Stimulated activated CD8-positive, alpha-beta memory T cell treated with anti-CD3 and anti-CD28 coated beads, Interleukin-12 subunit alpha, Interleukin-12 subunit beta, amount 100 ng/mL, for 24 hours (primary cell): ENCODE measurements around the gene CDKAL1.
"Not testable (repeated sequence)": the region's sequence is repeated elsewhere in the genome, so short reads cannot be mapped to it uniquely, and the experiment has no call there.

ENCODE experiments used
- DNase-seq: peaks from one replicate; pipeline ENCODE4 v3.0.0-alpha.2; 2020; ENCODE audit errors: extremely low read depth

Gene CDKAL1

DNA sequence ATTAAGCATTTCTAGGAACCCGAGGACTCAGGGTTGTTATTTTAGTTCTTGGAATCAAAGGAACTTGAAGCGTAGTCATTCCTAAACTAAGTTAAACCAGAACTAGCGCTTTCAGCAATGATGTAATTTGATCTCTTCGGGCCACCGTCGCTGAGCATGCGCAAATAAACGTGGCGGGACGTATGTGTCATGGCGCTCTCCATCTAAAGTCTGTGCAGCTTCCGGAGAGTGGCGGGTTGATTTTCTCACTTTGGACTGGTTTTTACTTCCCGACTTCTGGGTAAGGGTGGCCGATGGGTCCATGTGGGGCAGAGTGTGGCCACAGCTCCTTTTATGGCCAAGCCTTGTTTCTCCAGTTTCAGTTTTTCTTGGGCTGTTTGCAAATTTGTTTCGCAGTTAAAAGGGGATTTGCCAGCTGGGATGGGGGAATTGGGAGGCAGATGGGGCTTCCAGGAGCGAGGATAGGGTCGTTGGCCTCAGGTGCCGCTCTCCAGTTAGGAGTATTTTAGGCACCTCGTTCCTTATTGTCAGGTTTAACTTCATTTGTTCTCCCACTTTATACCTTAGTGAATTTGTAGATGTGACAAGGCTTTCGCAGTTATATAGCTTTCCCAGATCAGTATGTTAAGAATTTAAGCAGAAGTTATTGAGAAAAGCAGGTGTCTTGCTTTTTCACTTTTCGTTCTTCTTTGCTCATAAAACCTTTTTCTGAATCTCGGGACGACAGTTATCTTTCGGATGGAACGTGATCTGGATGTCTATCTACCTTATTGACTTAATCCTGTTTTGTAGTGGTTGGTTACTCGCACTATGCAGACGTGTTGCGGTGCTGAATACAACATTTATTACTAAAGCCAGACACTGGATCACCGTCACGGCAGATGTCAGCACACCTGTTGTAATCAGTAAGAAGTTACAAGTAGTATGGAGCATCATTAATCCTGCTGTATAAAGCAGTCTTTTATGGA is at the start of gene CDKAL1:
TSS of gene CDKAL1 (plus strand) at position 163 of the 968 bp plus-strand sequence. CDS start 11,894 bp downstream, outside the sequence.
- peak; percentile 68 for DNase-seq

DNA sequence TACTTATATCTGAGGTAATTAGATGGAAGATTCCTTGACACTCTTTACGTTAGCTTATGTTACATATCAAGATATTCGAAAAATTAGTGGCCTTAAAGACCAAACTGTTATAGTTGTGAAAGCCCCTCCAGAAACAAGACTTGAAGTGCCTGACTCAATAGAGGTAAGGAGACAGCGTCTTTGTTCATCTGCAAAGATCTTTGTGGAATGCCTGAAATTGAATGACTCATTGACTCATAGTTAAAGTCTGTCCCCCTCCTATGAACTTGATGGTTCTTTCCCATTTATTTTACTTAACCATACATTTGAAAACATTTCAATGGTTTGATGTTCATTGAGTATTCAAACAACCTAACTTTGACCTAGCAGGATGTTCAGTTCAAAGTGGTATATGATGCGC is 47.6 kb upstream of the CDKAL1 start:
- no peak for DNase-seq

- DNase-seq: no peak
These were observed 46.4 kb upstream of the CDKAL1 start for GRCh38 chr6:20487669-20488375.

DNA sequence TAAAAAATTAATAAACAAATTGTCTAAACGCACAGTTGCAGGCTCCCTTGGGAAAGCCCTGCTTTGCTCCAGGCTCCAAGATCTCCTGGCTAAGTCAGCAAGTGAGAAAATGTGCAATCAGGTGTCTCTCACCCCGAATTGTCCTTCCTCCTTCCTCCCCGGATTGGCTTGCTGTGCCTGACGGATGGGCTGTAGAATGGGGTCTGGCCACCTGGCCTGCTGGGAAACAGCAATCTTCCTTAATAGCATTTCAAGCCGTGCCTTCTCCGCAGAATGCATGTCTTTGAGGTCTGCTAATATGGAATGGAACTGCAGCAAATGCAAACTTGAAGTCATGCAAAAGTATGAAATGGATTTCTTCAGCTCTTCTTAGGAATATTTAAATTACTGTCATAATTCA is 43.7 kb upstream of the CDKAL1 start:
- DNase-seq: no peak

GRCh38 chr6:20492099-20492498 is 42.2 kb upstream of the CDKAL1 start:
- no peak for DNase-seq

DNA sequence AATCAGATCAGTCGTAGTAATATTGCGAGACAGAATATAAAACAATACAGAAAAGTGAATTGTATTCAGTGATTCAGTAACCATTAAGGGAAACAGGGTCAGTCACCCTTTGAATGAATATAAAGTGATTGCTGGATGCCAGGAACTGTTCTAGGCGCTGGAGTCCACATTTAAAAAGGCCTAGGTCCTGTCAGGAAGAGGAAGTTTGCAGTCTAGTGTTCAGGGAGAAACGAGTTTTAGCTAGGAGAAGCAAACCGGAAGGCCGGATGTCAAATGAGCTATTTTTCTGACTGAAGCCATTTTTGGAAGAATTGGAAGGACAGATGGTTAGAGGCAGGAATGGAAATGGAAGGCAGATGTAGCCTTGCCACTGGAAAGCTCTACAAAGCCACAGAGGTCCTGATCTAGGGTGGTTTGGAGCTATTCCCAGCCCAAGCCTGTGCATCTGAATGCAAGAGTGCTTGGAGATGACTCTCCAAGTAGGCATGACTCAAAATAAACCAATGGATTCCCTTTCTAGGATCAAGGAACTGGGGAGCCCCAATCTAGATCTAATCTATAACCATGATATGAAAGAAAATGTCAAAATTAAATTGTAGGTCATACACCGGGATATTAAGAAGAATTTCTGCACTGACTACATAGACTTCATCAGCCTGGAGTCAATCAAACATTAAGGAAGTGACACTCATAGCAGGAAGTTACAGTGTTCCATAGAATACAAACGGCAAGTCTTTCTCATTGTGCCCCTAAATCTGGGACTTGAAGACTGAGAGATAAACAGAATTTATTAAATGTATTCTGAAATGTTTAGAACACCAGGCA is 36.8 kb upstream of the CDKAL1 start:
- no peak for DNase-seq

DNA sequence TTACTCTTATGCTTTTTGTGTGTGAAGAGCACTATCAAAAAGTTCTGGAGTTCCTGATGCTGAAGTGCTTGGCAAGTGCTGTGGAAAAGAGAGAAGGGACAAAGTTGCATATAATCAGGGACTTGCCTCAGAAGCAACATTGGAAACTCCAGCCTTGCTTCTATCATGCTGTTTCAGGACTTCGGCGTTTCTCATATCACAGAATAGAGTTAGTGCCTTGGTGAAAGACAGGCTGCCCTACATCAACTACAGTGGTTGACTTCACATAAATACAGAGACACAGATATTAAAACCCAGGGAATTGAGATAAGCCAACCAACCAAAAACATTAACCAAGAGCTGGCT is 36.2 kb upstream of the CDKAL1 start:
- no peak for DNase-seq

GRCh38 chr6:20509212-20509611 is 25.0 kb upstream of the CDKAL1 start:
- no peak for DNase-seq

DNA sequence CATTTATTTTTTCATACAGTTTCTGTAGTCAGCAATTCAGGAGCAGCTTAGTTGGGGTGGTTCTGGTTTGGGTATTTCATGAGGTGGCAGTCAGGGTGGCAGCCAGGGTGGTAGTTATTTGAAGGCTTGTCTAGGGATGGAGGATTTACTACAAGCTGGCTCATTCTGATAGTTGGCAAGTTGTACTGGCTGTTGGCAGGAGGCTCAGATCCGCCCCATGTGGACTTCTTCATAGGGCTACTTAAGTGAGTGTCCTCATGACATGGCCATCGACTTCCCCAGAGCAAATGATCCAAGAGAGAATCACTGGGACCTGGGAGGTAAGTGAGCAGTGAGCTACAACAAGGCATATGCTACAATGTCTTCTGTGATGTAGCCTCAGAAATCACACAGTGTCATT is 22.4 kb upstream of the CDKAL1 start:
- DNase-seq: no peak

DNA sequence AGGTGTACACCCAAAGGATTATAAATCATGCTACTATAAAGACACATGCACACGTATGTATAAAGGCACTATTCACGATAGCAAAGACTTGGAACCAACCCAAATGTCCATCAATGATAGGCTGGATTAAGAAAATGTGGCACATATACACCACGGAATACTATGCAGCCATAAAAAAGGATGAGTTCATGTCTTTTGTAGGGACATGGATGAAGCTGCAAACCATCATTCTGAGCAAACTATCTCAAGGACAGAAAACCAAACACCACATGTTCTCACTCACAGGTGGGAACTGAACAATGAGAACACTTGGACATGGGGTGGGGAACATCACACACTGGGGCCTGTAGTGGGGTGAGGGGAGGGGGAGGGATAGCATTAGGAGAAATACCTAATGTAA is 9.0 kb upstream of the CDKAL1 start:
- not testable (repeated sequence) for DNase-seq

- not testable (repeated sequence) for DNase-seq
These were observed 5.2 kb upstream of the CDKAL1 start for GRCh38 chr6:20529086-20529448.

GRCh38 chr6:20532881-20533280 is 1.4 kb upstream of the CDKAL1 start:
- DNase-seq: no peak

DNA sequence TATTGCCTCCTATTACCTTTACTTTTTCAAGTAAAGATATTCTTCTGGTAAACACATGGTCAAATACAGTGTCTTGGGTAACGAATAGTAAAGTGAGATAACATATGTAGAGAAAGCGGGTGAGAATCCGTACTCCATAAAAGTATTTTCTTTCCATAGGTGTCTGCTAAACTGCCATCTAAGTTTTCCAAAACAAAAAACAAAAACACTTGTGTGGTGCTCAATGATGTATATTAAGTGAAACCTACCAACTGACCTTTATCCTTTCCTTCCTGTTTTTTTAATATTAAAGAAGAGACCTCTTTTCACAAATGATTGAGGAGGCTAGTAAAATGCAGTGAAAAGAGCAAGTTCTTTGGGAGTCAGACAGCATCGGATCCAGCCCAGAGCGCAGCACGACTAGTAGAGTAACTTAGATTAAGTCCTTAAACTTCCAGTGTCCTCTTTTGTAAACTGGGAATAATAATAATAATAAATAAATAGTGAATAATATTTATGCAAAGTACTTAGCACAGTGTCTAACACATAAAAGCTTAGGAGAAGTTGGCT is 437 bp upstream of the CDKAL1 start:
- DNase-seq: no peak

DNA sequence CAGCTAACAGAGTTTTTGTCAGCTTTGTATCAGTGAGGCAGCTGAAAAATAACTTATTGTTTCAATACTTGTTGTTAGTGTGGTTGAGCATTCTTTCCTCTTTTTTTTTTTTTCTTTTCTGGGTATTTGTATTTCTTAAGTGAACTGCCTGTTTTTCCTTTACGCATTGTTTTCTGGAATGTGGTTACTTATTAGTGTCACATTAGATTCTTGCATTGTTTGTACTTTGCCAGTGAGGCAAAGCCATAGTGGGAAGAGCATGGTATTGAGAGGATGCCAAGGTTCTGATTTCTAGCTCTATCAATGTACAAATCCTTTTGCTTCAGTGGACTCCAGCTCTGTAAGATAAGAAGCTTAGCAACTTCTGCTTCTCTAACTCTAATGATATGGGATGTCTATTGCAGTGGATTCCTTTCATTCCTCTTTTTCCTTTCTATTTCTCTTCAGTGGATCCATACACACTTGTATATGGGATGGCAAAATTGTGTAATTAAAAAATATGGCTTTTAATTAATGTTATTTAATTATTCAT is 3.9 kb downstream of the CDKAL1 start:
- no peak for DNase-seq

- DNase-seq: no peak
These were observed 4.7 kb downstream of the CDKAL1 start for GRCh38 chr6:20538907-20539306.

DNA sequence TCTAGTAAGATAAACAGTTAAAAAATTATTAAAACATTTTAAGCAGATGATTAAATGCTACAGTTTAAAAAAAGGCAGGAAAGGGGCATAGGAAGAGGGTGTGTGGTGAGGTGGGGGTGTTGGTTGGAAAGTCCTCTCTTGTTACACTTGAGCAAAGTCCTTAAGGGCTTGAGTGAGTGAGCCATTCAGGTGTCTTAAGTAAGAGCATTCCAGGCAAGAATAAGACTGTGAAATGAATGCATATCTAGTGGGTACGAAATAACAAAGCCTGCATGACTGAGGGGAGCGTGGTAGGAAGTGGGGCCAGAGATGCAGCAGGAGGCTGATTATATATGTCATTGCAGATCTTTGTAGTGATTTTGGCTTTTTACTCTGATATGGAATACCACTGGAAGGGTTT is 5.1 kb downstream of the CDKAL1 start:
- no peak for DNase-seq

- DNase-seq: no peak
These were observed 6.4 kb downstream of the CDKAL1 start for GRCh38 chr6:20540683-20541082.

GRCh38 chr6:20541382-20541781 is 7.1 kb downstream of the CDKAL1 start:
- no peak for DNase-seq

GRCh38 chr6:20542927-20543602 is 8.8 kb downstream of the CDKAL1 start:
- DNase-seq: no peak

DNA sequence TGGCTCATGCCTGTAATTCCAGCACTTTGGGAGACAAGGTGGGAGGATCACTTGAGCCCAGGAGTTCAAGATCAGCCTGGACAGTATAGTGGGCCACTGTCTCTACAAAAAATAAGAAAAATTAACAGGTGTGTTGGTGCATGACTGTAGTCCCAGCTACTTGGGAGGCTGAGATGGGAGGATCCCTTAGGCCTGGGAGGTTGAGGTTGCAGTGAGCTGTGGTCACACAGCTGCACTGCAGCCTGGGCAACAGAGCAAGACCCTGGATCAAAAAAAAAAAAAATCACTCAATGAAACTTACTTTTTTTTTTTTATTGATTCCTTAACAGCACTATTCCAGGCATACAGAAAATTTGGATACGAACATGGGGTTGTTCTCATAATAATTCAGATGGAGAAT is 14.0 kb downstream of the CDKAL1 start:
- no peak for DNase-seq

GRCh38 chr6:20549398-20549797 is 15.1 kb downstream of the CDKAL1 start:
- DNase-seq: not testable (repeated sequence)
